ENCODE data around the gene ABHD12.

The ABHD12 gene

DNA sequence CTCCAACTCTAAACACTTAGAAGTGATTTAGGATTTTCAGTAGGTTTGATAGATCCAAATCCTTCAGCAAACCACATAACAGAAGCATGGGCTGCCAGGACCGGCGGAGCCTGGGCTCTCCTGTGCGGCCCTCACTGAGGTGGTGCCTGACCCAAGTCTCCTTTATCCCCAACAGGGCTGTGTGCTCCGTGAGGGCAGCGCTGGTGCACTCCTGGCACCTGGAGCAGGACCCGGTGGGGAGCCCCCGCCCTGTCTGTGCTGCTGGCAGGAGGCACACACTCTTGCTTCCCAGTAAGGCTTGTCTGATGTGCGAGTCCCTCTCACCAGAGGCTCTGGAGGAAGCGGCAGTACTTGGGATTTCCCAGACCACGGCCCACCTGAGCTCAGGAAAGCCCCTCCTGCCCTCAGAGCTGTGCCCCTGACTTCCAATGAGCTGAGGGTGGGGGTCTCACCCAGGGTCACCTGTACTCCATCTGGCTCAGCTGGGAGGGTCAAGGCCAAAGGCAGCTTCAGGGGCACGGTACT is 86.5 kb downstream of the ABHD12 start:
- no peak for DNase-seq

DNA sequence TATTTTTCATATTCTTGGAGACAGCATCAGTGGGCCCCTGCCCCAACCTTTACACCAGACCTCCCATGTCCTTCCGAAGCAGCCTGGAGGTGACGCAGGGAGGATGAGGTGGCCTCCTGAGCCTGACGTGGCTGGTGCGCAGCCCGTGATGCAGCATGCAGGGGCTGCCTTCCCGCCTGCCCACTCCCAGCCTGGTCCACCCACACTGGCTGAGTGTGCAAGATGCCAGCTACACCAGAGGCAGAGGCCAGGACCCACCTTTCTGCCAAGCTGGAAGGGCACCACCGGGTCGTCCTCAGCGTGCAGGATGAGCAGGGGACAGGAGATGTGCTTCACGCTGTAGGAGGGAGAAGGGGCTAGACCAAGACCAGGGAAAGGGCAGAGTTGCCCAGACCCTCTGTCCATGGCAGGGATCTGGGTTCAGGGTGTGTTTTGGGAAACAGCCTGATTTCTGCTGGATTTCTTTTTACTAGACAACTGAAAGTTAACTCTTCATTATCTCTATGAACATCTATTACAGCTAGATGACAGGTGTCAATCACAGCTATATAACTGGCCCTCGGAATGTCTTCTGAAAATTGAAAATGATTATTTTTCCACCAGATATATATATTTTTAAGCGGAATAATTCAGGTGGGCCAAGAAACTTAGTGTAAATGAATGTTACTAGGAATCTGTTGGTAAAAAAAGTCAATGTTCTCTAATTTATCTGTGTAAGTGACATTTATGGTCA is 87.2 kb downstream of the ABHD12 start:
- DNase-seq, result no peak

DNA sequence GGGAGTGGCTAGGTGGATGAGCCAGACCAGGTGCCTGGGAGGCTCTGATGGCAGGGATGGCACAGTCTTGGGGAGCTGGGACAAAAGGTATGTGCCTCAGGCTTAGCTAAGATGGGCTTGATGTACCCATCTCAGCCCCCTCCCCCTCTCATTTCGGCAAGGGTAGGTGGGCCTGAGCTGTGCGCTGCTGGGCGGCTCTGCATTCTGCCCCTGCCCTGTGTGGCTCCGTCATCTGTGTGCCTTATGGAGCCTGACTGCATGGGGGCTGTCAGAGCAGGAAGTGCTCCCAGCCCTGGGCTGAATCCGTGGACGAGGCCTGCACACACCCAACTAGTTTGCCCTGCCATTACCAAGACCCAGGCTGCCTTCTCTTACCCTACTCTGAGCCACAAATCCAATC is 88.0 kb downstream of the ABHD12 start:
- DNase-seq, result no peak

DNA sequence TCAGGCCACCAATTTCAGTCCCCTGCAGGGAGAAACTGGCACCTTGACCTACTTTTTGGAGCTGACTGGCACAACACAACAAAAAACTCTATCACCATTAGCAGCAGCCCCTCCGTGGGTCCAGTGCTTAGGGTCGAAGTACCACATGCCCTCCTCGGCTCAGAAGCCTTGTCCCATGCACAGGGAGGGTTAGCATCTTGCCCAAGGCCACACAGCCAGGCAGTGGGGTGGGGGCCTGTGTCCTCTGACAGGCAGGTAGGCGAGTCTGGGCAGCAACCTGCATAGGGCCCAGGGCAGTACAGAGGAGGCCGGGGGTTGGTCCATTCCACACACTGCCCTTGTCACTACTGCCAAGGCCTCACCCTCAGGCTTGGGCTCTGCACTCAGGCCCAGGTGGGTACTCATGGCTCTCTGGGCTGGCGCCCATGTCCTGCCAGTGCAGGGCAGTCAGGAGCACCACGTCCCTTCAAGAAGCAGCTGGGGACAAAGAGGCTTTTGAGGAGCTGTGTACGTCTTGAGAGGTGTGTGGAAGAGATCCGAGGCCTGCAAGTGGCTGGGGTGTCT is 89.2 kb downstream of the ABHD12 start:
- no peak for DNase-seq

DNA sequence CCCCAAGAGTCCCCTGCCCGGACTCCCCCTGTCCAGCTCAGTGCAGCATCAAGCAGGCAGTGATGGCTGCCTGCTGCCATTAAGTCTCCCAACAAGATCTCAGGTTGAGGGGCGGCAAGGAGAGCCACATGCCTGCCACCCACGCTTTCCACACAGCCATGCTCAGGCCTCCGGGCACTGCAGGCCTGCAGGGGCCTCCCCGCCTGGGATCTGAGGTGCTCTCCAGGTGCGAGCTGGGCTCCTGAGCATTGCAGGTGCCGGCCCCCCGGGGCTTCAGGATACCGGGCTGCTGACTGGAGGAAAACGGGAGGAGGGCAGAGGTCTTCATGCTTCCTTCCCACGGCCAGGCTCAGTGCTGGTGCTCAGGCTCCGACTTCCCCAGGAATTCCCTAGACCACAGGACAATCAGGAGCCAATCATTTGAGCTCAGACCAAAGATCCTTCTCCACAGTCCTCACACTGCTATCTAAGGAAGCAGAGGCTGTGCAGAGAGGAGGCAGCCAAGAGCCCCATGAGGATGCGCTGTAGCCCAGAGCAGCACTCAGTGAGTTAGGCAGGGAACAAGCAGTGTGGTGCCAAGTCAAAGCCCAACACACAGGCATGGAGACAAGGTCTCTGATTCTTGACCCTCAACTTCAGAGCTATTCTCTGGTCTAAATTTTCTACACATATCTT is 90.0 kb downstream of the ABHD12 start:
- no peak for DNase-seq

DNA sequence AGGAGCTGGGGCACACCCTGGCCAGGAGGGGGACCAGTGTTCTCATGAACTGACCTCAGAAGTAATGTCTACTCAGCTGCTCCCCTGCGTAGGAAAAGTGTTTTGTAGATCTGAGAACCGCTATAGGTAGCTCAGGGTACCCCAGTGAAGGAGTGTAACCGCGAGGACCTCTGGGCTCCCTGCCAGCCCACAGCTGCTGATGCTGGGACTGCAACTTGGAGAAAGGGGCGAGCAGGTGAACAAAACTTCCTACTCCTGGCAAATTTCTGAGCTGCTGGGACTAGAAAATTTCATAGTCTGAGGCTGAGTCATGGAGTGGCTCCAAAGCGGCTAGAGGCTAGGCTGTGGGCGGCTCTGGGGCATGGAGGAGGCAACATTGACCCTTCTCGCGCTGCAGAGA is 90.8 kb downstream of the ABHD12 start:
- no peak for DNase-seq

DNA sequence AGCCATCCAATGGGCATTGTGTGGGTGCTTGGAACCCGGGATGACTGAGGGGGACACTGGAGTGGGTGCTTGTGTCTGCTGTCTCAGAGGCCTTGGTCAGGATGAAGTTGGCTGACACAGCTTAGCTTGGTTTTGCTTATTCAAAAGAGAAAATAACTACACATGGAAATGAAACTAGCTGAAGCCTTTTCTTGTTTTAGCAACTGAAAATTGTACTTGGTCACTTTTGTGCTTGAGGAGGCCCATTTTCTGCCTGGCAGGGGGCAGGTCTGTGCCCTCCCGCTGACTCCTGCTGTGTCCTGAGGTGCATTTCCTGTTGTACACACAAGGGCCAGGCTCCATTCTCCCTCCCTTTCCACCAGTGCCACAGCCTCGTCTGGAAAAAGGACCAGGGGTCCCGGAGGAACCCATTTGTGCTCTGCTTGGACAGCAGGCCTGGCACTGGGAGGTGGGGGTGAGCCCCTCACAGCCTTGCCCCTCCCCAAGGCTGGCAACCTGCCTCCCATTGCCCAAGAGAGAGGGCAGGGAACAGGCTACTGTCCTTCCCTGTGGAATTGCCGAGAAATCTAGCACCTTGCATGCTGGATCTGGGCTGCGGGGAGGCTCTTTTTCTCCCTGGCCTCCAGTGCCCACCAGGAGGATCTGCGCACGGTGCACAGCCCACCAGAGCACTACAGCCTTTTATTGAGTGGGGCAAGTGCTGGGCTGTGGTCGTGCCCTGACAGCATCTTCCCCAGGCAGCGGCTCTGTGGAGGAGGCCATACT is 93.3 kb downstream of the ABHD12 start:
- DNase-seq, result no peak

DNA sequence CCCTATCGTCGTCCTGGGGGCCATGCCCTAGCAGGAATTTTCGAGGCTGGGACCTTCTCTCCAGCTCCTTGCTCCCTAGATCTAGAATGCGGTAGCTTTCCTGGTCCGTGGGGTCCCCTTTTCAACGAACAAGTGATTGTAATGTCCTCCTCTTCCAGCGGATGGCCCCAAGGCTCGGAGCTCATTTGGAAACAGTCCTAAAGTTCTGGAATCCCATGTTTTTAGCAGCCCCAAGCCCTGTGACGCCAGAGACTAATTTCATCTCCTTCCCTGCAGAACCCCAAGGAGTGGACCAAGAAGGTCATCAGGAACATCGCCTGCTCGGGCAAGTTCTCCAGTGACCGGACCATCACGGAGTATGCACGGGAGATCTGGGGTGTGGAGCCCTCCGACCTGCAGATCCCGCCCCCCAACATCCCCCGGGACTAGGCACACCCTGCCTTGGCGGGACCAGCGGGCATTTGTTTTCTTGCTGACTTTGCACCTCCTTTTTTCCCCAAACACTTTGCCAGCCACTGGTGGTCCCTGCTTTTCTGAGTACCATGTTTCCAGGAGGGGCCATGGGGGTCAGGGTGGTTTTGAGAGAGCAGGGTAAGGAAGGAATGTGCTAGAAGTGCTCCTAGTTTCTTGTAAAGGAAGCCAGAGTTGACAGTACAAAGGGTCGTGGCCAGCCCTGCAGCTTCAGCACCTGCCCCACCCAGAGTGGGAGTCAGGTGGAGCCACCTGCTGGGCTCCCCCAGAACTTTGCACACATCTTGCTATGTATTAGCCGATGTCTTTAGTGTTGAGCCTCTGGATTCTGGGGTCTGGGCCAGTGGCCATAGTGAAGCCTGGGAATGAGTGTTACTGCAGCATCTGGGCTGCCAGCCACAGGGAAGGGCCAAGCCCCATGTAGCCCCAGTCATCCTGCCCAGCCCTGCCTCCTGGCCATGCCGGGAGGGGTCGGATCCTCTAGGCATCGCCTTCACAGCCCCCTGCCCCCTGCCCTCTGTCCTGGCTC is 94.2 kb downstream of the ABHD12 start:
- DNase-seq, result no peak

DNA sequence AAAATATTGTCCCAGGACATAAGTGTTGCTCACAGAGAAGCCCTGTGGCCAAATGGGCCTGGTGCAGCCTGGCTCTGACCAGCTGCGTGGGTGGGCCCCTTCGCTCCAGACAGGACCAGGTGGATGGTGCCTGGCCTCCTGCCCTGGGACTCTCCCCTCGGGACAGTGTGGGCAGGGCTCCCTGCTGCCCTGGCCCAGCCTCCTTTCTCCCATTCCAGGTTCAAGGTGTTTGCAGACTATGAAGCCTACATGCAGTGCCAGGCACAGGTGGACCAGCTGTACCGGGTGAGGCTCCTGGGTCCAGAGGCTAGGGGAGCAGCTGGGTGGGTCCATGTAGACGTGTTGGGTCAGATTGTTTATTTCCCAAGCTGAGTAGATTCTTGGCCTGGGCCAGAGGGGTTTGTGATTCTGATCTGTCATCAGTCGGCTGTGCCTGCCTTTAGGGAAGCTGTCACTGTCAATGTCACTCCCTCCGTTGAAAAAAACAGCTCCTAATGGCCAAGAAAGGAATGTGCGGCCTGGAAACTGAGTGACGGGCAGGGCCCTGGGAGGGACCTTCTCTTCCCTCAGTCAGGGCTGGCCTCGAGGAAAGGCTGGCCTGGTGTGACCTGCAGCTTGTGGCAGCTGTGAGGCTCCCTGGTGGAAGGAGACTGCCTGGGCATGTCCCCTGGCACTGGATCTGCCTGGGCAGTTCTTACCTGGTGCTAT is 95.1 kb downstream of the ABHD12 start:
- DNase-seq, result no peak

DNA sequence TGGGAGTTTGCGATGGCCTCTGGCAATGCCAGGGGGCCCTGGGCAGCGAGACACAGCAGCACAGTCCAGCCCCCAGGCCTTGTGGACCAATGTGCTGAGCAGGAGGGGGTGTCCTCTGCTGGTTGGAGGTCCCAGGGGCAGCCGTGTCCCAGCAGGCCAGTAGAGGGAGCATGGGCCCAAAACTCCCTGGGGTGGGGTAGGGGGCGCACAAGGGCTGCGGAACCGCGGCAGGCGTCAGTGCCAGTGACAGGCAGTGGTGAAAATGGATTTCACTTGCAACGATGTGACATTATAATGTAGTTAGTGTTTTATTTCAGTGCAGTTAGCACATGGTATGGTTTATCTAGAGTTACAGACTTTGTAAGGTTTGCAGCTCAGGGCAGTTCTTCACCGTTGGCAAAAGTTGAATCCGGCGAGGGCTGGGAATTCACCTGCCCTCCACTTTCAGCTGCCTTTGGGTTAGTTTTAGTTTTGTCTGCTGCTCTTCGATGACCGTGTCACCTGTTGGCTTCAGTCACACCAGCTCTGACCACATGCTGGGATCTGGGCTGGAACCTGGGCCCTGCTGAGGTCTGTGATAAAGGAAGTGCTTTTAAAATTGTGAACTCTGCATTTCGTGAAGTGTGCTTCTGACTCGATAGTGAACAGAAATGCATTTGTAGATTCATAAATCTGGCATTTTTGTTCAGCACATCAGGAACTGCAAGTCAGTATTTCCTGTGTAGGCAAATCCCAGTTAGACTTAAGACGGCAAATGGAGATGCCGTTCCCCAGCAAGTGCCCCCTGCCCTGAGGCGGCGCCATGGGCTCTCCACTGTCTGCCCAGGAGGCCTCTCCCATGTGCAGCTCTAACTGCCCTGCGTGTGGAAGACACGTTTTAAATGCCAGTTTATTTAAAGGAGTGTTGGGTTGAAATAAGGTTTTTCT is 95.9 kb downstream of the ABHD12 start:
- no peak for DNase-seq

DNA sequence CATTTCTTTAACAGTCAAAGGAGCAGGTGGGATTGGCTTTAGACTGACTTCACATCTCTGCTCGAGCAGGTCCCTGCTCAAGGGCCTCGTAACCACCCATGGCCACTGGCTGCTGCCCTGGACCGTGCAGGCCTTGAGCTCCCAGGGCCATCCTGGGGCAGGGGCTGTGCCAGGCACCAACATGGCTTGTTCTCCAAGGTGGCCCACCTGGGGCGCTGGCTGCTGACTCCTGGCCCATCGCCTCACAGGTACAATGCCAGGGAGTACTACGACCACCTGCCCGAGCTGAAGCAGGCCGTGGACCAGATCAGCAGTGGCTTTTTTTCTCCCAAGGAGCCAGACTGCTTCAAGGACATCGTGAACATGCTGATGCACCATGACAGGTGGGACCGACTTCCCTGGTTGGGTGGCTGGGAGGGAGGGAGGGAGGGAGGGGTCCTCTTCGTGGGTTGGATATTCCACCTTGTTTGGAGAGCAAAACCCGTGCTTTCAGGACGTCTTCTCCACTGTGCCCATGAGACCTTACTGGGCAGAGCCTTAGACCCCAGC is 96.7 kb downstream of the ABHD12 start:
- no peak for DNase-seq

DNA sequence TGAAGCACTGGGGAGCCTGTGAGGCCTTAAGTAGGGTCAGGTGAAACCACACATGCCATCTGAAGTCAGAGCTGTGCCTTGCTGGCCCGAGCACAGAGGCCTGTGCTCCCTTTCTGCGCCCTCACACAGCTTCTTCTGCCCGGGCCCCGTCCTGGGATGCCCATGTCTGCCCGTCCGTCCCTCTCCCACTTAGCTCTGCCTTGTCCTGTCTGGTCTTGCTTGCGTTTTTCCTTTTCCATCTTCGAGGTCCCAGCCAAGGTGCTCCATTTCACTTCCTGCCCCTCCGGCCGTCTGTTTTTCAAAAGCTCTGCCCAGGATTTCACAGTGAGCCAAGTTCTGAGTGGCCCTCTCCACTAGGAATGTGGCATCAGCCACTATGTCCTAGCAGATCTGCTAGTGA is 97.1 kb downstream of the ABHD12 start:
- no peak for DNase-seq

DNA sequence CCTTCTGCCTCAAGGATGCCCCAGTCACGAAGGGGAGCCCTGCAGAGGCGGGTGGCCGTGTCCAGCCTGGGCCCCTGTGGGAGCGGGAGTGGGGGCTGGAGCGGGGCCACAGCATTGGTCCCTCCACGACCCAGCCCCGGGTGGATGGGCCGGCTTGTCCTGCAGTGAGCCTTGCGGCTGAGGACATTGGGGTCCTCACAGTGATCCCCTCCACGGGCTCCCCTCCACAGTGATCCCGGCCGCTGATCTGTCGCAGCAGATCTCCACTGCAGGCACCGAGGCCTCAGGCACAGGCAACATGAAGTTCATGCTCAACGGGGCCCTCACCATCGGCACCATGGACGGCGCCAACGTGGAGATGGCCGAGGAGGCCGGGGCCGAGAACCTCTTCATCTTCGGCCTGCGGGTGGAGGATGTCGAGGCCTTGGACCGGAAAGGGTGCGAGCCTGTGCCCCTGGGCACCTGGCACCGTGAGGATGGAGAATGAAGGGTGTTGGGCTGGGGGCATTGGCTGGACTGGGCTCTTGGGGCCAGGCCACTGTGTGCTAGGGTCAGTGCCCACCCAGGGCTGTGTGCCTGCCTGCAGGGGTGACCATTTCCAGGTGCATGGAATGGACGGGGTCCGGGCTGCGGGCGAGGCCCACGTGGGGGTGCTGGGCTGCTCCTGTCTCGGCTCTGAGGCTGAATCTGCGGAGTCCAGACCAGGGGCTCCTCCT is 98.3 kb downstream of the ABHD12 start:
- no peak for DNase-seq

DNA sequence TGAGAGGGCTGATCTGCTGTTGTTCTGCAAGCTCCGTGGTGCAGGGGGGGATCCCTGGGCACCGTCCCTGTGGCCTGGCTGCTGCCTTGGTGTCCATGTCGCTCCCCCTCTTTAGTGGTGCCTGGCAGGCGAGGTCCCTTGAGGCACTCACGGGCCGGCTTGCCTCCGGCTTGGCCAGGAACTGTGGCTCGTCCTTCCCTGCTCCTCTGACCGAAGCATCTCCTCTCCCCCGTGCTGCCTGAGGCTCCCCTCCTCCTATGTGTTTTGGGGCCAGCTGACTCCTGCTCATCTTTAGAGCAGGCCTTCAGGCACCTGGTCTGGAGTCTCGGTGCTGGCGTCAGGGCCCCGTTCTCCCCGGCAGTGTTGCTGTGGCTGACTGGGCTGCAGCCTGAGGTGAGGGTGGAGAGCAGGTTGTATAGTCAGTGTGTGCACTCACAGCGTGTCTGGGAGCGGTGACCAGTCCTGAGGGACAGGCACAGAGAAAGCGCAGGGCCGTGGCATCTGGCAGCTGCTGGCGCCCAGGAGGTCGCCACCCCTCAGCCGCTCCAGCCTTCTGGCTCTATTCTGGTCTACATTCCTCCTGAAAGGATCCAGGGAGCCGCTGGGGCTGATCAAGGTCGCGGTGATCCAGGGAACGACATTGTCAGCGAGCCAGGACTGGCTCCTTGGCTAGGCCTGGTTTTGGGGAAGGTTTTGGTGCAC is 99.1 kb downstream of the ABHD12 start:
- no peak for DNase-seq

DNA sequence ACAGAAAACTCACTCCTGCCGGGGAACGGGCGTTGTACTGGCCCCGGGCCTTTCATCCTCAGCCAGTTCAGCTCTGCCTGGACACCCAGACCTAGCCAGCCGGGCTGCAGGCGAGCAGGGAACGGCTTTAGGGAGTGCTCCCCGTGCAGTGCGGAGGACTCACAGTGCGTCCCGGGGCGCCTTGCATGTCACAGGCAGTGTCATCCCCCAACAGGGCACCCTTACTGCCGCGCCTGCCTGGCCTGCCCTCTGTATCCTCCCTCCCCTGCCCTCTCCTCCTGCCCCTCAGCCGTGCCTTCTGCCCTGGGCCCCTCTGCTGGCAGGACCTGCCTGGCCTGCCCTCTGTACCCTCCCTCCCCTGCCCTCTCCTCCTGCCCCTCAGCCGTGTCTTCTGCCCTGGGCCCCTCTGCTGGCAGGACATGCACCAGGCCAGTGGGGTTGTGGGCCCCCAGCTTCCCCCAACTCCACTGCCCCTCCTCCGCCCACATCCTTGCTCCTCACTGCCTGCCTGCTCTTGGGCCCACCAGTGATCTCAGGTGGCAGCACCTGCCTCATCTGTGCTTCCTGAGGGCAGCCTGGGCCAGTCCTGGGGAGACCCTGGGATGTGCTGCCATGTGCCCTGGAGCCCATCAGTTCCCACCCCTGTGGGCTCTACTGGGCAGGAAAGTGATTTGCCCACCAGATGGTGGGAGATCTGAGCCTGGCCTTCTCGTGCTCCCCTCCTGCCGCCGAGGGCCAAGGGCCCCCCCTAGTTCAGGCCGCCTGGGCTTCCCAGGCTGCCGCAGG is 99.8 kb downstream of the ABHD12 start:
- no peak for DNase-seq

DNA sequence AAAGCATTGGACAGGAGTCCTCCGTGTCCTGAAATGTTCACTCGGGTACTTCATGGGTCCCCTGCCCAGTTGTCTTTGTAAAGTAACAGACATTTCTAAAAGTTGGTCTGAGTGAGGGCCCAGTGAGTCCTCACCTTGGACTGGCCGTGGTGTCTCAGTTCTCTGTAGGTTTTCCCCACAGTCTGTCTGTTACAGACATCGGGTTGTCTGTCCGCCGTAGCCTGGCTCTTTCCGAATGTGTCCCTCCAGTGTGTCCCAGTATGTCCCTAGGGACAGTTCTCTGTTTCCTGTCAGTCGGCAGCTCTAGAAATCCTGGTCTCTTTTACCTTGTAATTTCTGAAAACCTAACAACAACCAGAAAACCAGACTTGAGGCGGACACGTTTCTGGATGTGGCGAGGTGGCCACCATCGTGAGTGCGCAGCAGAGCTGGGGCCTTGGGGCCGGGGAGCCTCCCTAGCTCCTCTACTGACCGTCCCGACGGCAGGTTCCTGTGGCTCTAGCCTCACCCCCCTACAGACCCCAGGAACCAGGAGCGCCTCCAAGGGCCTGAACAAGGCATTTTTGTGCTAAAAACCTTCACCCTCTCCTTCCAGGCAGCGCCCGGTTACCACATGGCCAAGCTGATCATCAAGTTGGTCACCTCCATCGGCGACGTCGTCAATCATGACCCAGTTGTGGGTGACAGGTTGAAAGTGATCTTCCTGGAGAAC is 100.6 kb downstream of the ABHD12 start:
- no peak for DNase-seq
